NB4 (cell line): ENCODE data around the gene SLC35A3.

Experiments
- DNase-seq: peaks from one replicate; pipeline ENCODE4 v3.0.0; 2010; ENCODE audit warnings: low read depth
- H3K4me3 ChIP-seq: one replicate; pipeline ENCODE4 v1.5.1; 2011; ENCODE audit warnings: mild to moderate bottlenecking, low read depth, low read length, moderate library complexity
- CTCF ChIP-seq: IDR thresholded peaks from one replicate; pipeline ENCODE4 v1.5.1; 2012; ENCODE audit warnings: low read depth, low read length
- MAX ChIP-seq: IDR thresholded peaks from 2 replicates; pipeline ENCODE4 v1.6.1; 2011; ENCODE audit warnings: low read depth, low read length
- MYC ChIP-seq: IDR thresholded peaks from 2 replicates; pipeline ENCODE4 v1.6.1; 2011; ENCODE audit warnings: low read depth, low read length
- POLR2A ChIP-seq: IDR thresholded peaks from 2 replicates; pipeline ENCODE4 v1.6.1; 2011; ENCODE audit warnings: mild to moderate bottlenecking; ENCODE audit not compliant: insufficient read length; ENCODE audit errors: extremely low read depth

SLC35A3 gene

GRCh38 chr1:99969729-99970621 lies at the start of gene SLC35A3:
Gene SLC35A3, plus strand, starts transcription at chr1:99969996. Its CDS starts 23,559 bp downstream, at chr1:99993555.
- H3K4me3 ChIP-seq = peak within 1 kb of the TSS; percentile 88
- peak; percentile 31; the same call in 1 of the 2 replicates for TF ChIP-seq MAX
- 0 out of 2 replicates have a peak, but pooled peaks have one; percentile 31 for TF ChIP-seq MYC
- no peak for TF ChIP-seq CTCF
- peak; percentile 73 for TF ChIP-seq POLR2A
- DNase-seq = peak; percentile 88

- no peak overlapping the region for H3K4me3 ChIP-seq
- no peak for TF ChIP-seq POLR2A
- TF ChIP-seq MAX = no peak
- TF ChIP-seq CTCF = no peak
- TF ChIP-seq MYC = no peak
- no peak for DNase-seq
These were observed 35.0 kb upstream of the SLC35A3 start for GRCh38 chr1:99934801-99935200.

- DNase-seq = no peak
- no peak overlapping the region for H3K4me3 ChIP-seq
- TF ChIP-seq MAX (no peak), POLR2A (no peak), MYC (no peak), CTCF (no peak)
These were observed 34.3 kb upstream of the SLC35A3 start for GRCh38 chr1:99935534-99935933.

- no peak overlapping the region for H3K4me3 ChIP-seq
- no peak for TF ChIP-seq CTCF
- no peak for TF ChIP-seq POLR2A
- TF ChIP-seq MYC = no peak
- no peak for TF ChIP-seq MAX
- no peak for DNase-seq
These were observed 33.7 kb upstream of the SLC35A3 start for GRCh38 chr1:99936071-99936470.

GRCh38 chr1:99942723-99943122 lies 27.1 kb upstream of the SLC35A3 start:
- no peak for DNase-seq
- no peak for TF ChIP-seq MAX
- no peak for TF ChIP-seq MYC
- no peak for TF ChIP-seq POLR2A
- TF ChIP-seq CTCF = no peak
- no peak overlapping the region for H3K4me3 ChIP-seq
